H9 (cell line): ENCODE measurements around the gene EIF3F. TPM values are rescaled to one million over a fixed set of nuclear protein-coding genes. Genes with fewer than 3 reads are reported as not detected.
A peak's percentile ranks its signal among the peaks of the same experiment; 100 is the strongest.

Source experiments
- DNase-seq: peaks from one replicate; pipeline ENCODE4 v3.0.0-alpha.2; 2017
- H2AFZ ChIP-seq: one replicate; pipeline ENCODE4 v1.6.1; 2013; ENCODE audit warnings: mild to moderate bottlenecking, low read length, control low read depth, moderate library complexity
- H2AK5ac ChIP-seq: 2 replicates; pipeline ENCODE4 v1.6.1; 2013; ENCODE audit warnings: low read length, control low read depth, mixed read lengths; ENCODE audit not compliant: insufficient read length
- H2BK120ac ChIP-seq: one replicate; pipeline ENCODE4 v1.6.1; 2013; ENCODE audit warnings: low read depth, mild to moderate bottlenecking, low read length, control low read depth, inconsistent platforms; ENCODE audit not compliant: poor library complexity, severe bottlenecking
- H2BK12ac ChIP-seq: 2 replicates; pipeline ENCODE4 v1.6.1; 2013; ENCODE audit warnings: low read length, control low read depth, mixed read lengths, low read depth; ENCODE audit not compliant: insufficient read length
- H2BK15ac ChIP-seq: 2 replicates; pipeline ENCODE4 v1.6.1; 2013; ENCODE audit warnings: low read depth, low read length, control low read depth
- H2BK20ac ChIP-seq: one replicate; pipeline ENCODE4 v1.6.1; 2013; ENCODE audit warnings: low read depth, mild to moderate bottlenecking, low read length, control low read depth, inconsistent platforms; ENCODE audit not compliant: poor library complexity, severe bottlenecking
- H2BK5ac ChIP-seq: 2 replicates; pipeline ENCODE4 v1.6.1; 2013; ENCODE audit warnings: low read length, control low read depth, mixed read lengths; ENCODE audit not compliant: insufficient read length
- H3K14ac ChIP-seq: 2 replicates; pipeline ENCODE4 v1.6.1; 2013; ENCODE audit warnings: low read length, control low read depth; ENCODE audit not compliant: insufficient read depth
- H3K18ac ChIP-seq: 2 replicates; pipeline ENCODE4 v1.6.1; 2013; ENCODE audit warnings: low read depth, mild to moderate bottlenecking, mixed read lengths, low read length, control low read depth; ENCODE audit not compliant: insufficient read length
- H3K23ac ChIP-seq: 2 replicates; pipeline ENCODE4 v1.6.1; 2013; ENCODE audit warnings: low read length, control low read depth, mixed read lengths, low read depth; ENCODE audit not compliant: insufficient read length
- H3K23me2 ChIP-seq: 2 replicates; pipeline ENCODE4 v1.6.1; 2013; ENCODE audit warnings: low read depth, mild to moderate bottlenecking, mixed read lengths, low read length, control low read depth; ENCODE audit not compliant: insufficient read length, poor library complexity, severe bottlenecking
- H3K27ac ChIP-seq: 2 replicates; pipeline ENCODE4 v1.5.1; 2013; ENCODE audit warnings: low read length, control low read depth, mixed read lengths, low read depth; ENCODE audit not compliant: insufficient read length
- H3K27me3 ChIP-seq: 2 replicates; pipeline ENCODE4 v1.6.1; 2013; ENCODE audit warnings: low read length, control low read depth, inconsistent platforms; ENCODE audit not compliant: insufficient read depth
- H3K4ac ChIP-seq: 2 replicates; pipeline ENCODE4 v1.6.1; 2013; ENCODE audit warnings: low read depth, mild to moderate bottlenecking, control low read depth, inconsistent platforms, low read length, moderate library complexity
- H3K4me1 ChIP-seq: 2 replicates; pipeline ENCODE4 v1.6.1; 2013; ENCODE audit warnings: low read length, control low read depth, inconsistent platforms; ENCODE audit not compliant: insufficient read depth
- H3K4me2 ChIP-seq: 2 replicates; pipeline ENCODE4 v1.6.1; 2013; ENCODE audit warnings: low read length, control low read depth, mixed read lengths; ENCODE audit not compliant: insufficient read length, insufficient read depth
- H3K56ac ChIP-seq: 2 replicates; pipeline ENCODE4 v1.6.1; 2013; ENCODE audit warnings: low read depth, mild to moderate bottlenecking, mixed read lengths, low read length, control low read depth; ENCODE audit not compliant: insufficient read length
- H3K79me1 ChIP-seq: 2 replicates; pipeline ENCODE4 v1.6.1; 2013; ENCODE audit warnings: low read depth, mild to moderate bottlenecking, moderate library complexity, low read length, control low read depth, inconsistent platforms; ENCODE audit not compliant: insufficient read depth, poor library complexity, severe bottlenecking
- H3K79me2 ChIP-seq: 2 replicates; pipeline ENCODE4 v1.6.1; 2013; ENCODE audit warnings: low read length, control low read depth, inconsistent platforms; ENCODE audit not compliant: insufficient read depth
- H3K9ac ChIP-seq: 2 replicates; pipeline ENCODE4 v1.6.1; 2013; ENCODE audit warnings: low read length, control low read depth, mixed read lengths; ENCODE audit not compliant: insufficient read length; ENCODE audit errors: extremely low read depth
- H3K9me3 ChIP-seq: one replicate; pipeline ENCODE4 v1.6.1; 2013; ENCODE audit warnings: low read depth, low read length, inconsistent platforms; ENCODE audit not compliant: control insufficient read depth
- H3T11ph ChIP-seq: one replicate; pipeline ENCODE4 v1.6.1; 2013; ENCODE audit warnings: mild to moderate bottlenecking, low read length, control low read depth, inconsistent platforms
- H4K20me1 ChIP-seq: one replicate; pipeline ENCODE4 v1.6.1; 2013; ENCODE audit not compliant: control insufficient read depth, insufficient read length, insufficient read depth
- H4K5ac ChIP-seq: 2 replicates; pipeline ENCODE4 v1.6.1; 2013; ENCODE audit warnings: low read depth, mild to moderate bottlenecking, mixed read lengths, low read length, control low read depth; ENCODE audit not compliant: insufficient read length
- H4K8ac ChIP-seq: replicated peaks from 2 replicates; pipeline ENCODE4 v1.6.1; 2013; ENCODE audit warnings: low read length, control low read depth, mixed read lengths, low read depth; ENCODE audit not compliant: insufficient read length
- H4K91ac ChIP-seq: 2 replicates; pipeline ENCODE4 v1.6.1; 2013; ENCODE audit warnings: low read depth, mild to moderate bottlenecking, moderate library complexity, mixed read lengths, low read length, control low read depth; ENCODE audit not compliant: insufficient read length
- H3K27ac Mint-ChIP-seq, 3 experiments: 2 replicates in 2 of 3; 3 replicates in 1 of 3; pipeline ENCODE4 v1.8.0; 2020 to 2021; ENCODE audit warnings: mixed read lengths in 3 of 3, mild to moderate bottlenecking in 1 of 3, moderate library complexity in 1 of 3
- H3K27me3 Mint-ChIP-seq: 2 replicates; pipeline ENCODE4 v1.8.0; 2021; ENCODE audit warnings: low read depth, mild to moderate bottlenecking, moderate library complexity, mixed read lengths
- H3K36me3 Mint-ChIP-seq, 3 experiments: 2 replicates in 2 of 3; 3 replicates in 1 of 3; pipeline ENCODE4 v1.8.0; 2020 to 2021; ENCODE audit warnings: low read depth in 3 of 3, mixed read lengths in 3 of 3; ENCODE audit not compliant: insufficient read depth in 1 of 3
- H3K4me1 Mint-ChIP-seq, 2 experiments: 2 replicates each; pipeline ENCODE4 v1.8.0; 2020; ENCODE audit warnings: mixed read lengths in 2 of 2
- H3K4me3 Mint-ChIP-seq, 2 experiments: 2 replicates in 1 of 2; 3 replicates in 1 of 2; pipeline ENCODE4 v1.8.0; 2020 to 2021; ENCODE audit warnings: mild to moderate bottlenecking in 2 of 2, mixed read lengths in 2 of 2, moderate library complexity in 1 of 2
- H3K9me3 Mint-ChIP-seq, 2 experiments: 2 replicates in 1 of 2; 3 replicates in 1 of 2; pipeline ENCODE4 v1.8.0; 2020; ENCODE audit warnings: mild to moderate bottlenecking in 2 of 2, mixed read lengths in 2 of 2, moderate library complexity in 1 of 2
- WGBS: extraction: QIAGEN DNeasy Blood & Tissue Kit; methylation state at CpG from one replicate; pipeline ENCODE4 v1.1.7; 2013; ENCODE audit warnings: missing lambda C conversion rate, low lambda C conversion rate, mixed read lengths; ENCODE audit not compliant: insufficient read length; ENCODE audit errors: extremely low coverage; 5-methylcytosine and 5-hydroxymethylcytosine counted together
- total RNA-seq: library from RNA; stranded (reverse); gene quantifications from 2 replicates; pipeline ENCODE4 v1.2.1, GENCODE V29; 2021
- TF ChIP-seq, protein P1 (sequence below): fragments of 200-600 bp; sonication (generic); conservative IDR thresholded peaks from 3 replicates; pipeline ENCODE4 v1.8.0; 2021; ENCODE audit warnings: antibody characterized with exemption, mild to moderate bottlenecking

Gene EIF3F
- total RNA-seq, 1 experiment from 2014 or later: 348 TPM

DNA sequence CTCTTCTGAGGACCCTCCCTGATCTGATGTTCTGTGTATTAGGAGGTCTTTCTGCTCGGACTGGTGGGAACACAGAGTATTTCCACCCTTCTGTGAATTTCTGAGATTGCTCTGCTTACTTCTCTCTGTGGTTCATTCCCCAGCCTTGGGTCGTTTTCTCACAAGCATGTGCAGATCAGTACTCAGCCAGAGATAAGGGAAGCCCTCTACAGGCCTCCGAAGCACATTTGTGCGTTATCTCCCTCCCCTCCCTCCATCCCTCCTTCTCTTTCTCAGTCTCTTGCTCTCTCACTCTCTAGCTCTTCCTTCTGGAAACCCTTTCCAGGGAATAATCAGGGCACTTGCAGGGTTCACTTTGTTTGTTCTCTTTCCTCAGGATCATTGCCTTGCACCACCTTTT, 58.7 kb downstream of the EIF3F start:
- no CpG with 5 or more reads among the region's 4 CpGs for WGBS
- Histone ChIP-seq H3K9me3 (no peaks in the 10 kb centered on the region), H3T11ph (no peak overlapping the region), H2BK120ac (no peak overlapping the region), H2AK5ac (no peak overlapping the region), H2BK20ac (no peak overlapping the region), H3K9ac (no peak overlapping the region), H3K27ac (no peak overlapping the region), H3K23me2 (no peaks in the 10 kb centered on the region), H4K91ac (no peak overlapping the region), H3K56ac (no peak overlapping the region), H2BK5ac (no peak overlapping the region), H3K14ac (no peak overlapping the region), H4K5ac (no peak overlapping the region), H4K8ac (no peak overlapping the region), H2BK15ac (no peak overlapping the region), H3K4me1 (no peaks in the 10 kb centered on the region), H3K4me2 (no peak overlapping the region), H4K20me1 (no peaks in the 10 kb centered on the region), H3K4ac (no peak overlapping the region), H3K23ac (no peak overlapping the region), H2AFZ (no peak overlapping the region), H3K79me2 (no peaks in the 10 kb centered on the region), H3K27me3 (no peaks in the 10 kb centered on the region), H3K79me1 (no peaks in the 10 kb centered on the region), H3K18ac (no peak overlapping the region), H2BK12ac (no peak overlapping the region)
- DNase-seq: peak; percentile 27
- H3K9me3 Mint-ChIP-seq: no peaks in the 10 kb centered on the region; a peak in 1 of 5 replicates
- peaks cover 36% of the 10 kb centered on the region for H3K27me3 Mint-ChIP-seq
- peaks cover 0 to 3% of the 10 kb centered on the region in 2 experiments; a peak in 2 of 4 replicates for H3K4me1 Mint-ChIP-seq
- TF ChIP-seq, protein P1, sequence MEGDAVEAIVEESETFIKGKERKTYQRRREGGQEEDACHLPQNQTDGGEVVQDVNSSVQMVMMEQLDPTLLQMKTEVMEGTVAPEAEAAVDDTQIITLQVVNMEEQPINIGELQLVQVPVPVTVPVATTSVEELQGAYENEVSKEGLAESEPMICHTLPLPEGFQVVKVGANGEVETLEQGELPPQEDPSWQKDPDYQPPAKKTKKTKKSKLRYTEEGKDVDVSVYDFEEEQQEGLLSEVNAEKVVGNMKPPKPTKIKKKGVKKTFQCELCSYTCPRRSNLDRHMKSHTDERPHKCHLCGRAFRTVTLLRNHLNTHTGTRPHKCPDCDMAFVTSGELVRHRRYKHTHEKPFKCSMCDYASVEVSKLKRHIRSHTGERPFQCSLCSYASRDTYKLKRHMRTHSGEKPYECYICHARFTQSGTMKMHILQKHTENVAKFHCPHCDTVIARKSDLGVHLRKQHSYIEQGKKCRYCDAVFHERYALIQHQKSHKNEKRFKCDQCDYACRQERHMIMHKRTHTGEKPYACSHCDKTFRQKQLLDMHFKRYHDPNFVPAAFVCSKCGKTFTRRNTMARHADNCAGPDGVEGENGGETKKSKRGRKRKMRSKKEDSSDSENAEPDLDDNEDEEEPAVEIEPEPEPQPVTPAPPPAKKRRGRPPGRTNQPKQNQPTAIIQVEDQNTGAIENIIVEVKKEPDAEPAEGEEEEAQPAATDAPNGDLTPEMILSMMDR: no peak
- H3K27ac Mint-ChIP-seq: no peak overlapping the region; a peak in 1 of 7 replicates
- H3K36me3 Mint-ChIP-seq: no peaks in the 10 kb centered on the region
- H3K4me3 Mint-ChIP-seq: no peak overlapping the region
